Caco-2 (cell line): ENCODE results near the gene KIAA0513. TPM values are rescaled to one million over a fixed set of nuclear protein-coding genes. Genes with fewer than 3 reads are reported as not detected.

Experiments used
- BruUV-seq: library from RNA; stranded (reverse); fragments of 400-500 nt; replicated peaks from 2 replicates; lab custom pipeline; 2021; lab: Mats Ljungman, UMichigan
- CTCF ChIA-PET: fragments of 300-600 bp; sonication (Branson Sonifier 250); formaldehyde crosslinking; loops from one replicate; lab custom pipeline; 2022; ENCODE audit warnings: antibody characterized with exemption; lab: Charles Lee
- POLR2A ChIA-PET: fragments of 300-600 bp; sonication (Branson Sonifier 250); formaldehyde crosslinking; loops from one replicate; lab custom pipeline; 2022; ENCODE audit warnings: antibody characterized with exemption; lab: Charles Lee
- DNase-seq, 2 experiments: peaks; one replicate each; pipeline versions ENCODE4 v3.0.0 to v3.0.0-alpha.2; 2020 to 2022
- H3K27me3 ChIP-seq: replicated peaks from 2 replicates; pipeline ENCODE4 v1.6.0; 2011; ENCODE audit warnings: low read length; ENCODE audit not compliant: control insufficient read depth, insufficient read depth
- H3K36me3 ChIP-seq: 2 replicates; pipeline ENCODE4 v1.5.1; 2011; ENCODE audit warnings: low read length; ENCODE audit not compliant: control insufficient read depth, insufficient read depth
- H3K4me1 ChIP-seq: fragments of 250-450 bp; sonication (Bioruptor Pico); 2 replicates; pipeline ENCODE4 v1.5.1; 2020; ENCODE audit warnings: mild to moderate bottlenecking
- H3K4me3 ChIP-seq: 2 replicates; pipeline ENCODE4 v1.5.1; 2011; ENCODE audit warnings: low read depth, mild to moderate bottlenecking, control low read depth, low read length
- H3K9me3 ChIP-seq: fragments of 250-450 bp; sonication (Bioruptor Pico); 2 replicates; pipeline ENCODE4 v1.5.1; 2020; ENCODE audit warnings: mild to moderate bottlenecking, moderate library complexity
- H3K27ac Mint-ChIP-seq: one replicate; pipeline ENCODE4 v1.8.0; 2022; ENCODE audit warnings: mixed read lengths; ENCODE audit not compliant: unreplicated experiment
- H3K27me3 Mint-ChIP-seq: one replicate; pipeline ENCODE4 v1.8.0; 2022; ENCODE audit warnings: mixed read lengths; ENCODE audit not compliant: insufficient read depth, unreplicated experiment
- H3K36me3 Mint-ChIP-seq: one replicate; pipeline ENCODE4 v1.8.0; 2022; ENCODE audit warnings: mild to moderate bottlenecking, mixed read lengths; ENCODE audit not compliant: insufficient read depth, unreplicated experiment
- H3K4me1 Mint-ChIP-seq: one replicate; pipeline ENCODE4 v1.8.0; 2022; ENCODE audit warnings: low read depth, mixed read lengths; ENCODE audit not compliant: unreplicated experiment
- H3K4me3 Mint-ChIP-seq: one replicate; pipeline ENCODE4 v1.8.0; 2022; ENCODE audit warnings: mild to moderate bottlenecking, moderate library complexity, mixed read lengths; ENCODE audit not compliant: unreplicated experiment
- H3K9me3 Mint-ChIP-seq: one replicate; pipeline ENCODE4 v1.8.0; 2022; ENCODE audit warnings: mixed read lengths; ENCODE audit not compliant: unreplicated experiment
- intact Hi-C: fragments of 100-400 bp; cut with micrococcal nuclease; formaldehyde crosslinking; loops from one replicate; pipeline ENCODE4 v1.10.0; 2022; ENCODE audit not compliant: unreplicated experiment
- total RNA-seq: library from RNA; stranded (reverse); gene quantifications from 2 replicates; pipeline ENCODE4 v1.2.3, GENCODE V29; 2022
- TF ChIP-seq, protein P1 (sequence below), 2 experiments: fragments of 200-600 bp in 1 of 2; IDR thresholded peaks; 1 replicate in 1 of 2; 2 replicates in 1 of 2; pipeline versions ENCODE4 v1.5.1 to v1.8.0; 2011 to 2022; ENCODE audit warnings: antibody characterized with exemption in 1 of 2, control low read depth in 1 of 2, inconsistent platforms in 1 of 2, low read depth in 1 of 2, low read length in 1 of 2, mild to moderate bottlenecking in 1 of 2, moderate library complexity in 1 of 2; ENCODE audit not compliant: insufficient read depth in 1 of 2, severe bottlenecking in 1 of 2, unreplicated experiment in 1 of 2

Gene KIAA0513
- total RNA-seq, 1 experiment from 2014 or later = 7.9 TPM

DNA sequence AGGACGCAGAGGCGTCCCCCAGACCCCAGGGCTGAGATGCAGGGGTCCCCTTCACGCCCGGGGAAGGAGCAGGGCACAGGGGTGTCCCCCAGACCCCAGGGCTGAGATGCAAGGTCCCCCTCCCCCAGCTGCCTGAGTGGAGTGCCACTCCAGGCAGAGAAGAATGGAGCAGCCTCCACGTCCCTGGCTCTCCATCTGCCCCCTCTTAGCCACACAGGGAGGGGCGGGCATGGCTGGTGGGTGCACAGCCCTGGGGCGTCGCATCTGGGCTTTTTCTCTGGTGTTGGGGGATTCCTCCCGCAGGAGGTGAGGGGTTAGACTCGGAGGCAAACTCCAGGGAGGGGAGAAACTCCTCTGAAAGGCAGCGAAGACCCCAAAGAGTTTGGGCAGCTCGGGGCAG lies 67.2 kb downstream of the KIAA0513 start:
- TF ChIP-seq, protein P1, sequence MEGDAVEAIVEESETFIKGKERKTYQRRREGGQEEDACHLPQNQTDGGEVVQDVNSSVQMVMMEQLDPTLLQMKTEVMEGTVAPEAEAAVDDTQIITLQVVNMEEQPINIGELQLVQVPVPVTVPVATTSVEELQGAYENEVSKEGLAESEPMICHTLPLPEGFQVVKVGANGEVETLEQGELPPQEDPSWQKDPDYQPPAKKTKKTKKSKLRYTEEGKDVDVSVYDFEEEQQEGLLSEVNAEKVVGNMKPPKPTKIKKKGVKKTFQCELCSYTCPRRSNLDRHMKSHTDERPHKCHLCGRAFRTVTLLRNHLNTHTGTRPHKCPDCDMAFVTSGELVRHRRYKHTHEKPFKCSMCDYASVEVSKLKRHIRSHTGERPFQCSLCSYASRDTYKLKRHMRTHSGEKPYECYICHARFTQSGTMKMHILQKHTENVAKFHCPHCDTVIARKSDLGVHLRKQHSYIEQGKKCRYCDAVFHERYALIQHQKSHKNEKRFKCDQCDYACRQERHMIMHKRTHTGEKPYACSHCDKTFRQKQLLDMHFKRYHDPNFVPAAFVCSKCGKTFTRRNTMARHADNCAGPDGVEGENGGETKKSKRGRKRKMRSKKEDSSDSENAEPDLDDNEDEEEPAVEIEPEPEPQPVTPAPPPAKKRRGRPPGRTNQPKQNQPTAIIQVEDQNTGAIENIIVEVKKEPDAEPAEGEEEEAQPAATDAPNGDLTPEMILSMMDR (IDR thresholded peaks at IDR 0.05; ENCODE audit: insufficient read depth in 1 of 2, low read depth in 1 of 2, low read length in 1 of 2, severe bottlenecking in 1 of 2, unreplicated experiment in 1 of 2) = no peak
- Histone ChIP-seq H3K36me3 (no peaks in the 10 kb centered on the region), H3K4me3 (no peak overlapping the region), H3K27me3 (no peaks in the 10 kb centered on the region), H3K9me3 (no peaks in the 10 kb centered on the region), H3K4me1 (no peaks in the 10 kb centered on the region)
- H3K27me3 Mint-ChIP-seq = peaks cover 3% of the 10 kb centered on the region
- H3K27ac Mint-ChIP-seq = no peak overlapping the region
- H3K4me1 Mint-ChIP-seq = no peaks in the 10 kb centered on the region
- DNase-seq = no peak
- intact Hi-C loops = no loop called here
- H3K36me3 Mint-ChIP-seq = no peaks in the 10 kb centered on the region
- no peaks in the 10 kb centered on the region for H3K9me3 Mint-ChIP-seq
- BruUV-seq = no TSS peak
- no peak overlapping the region for H3K4me3 Mint-ChIP-seq
- POLR2A ChIA-PET = no interaction called here
- CTCF ChIA-PET = interaction anchor here (0.7 to 1.9 kb wide), 3 partner anchors 8 to 354 kb away, joined by 5 to 8 read pairs (median 6); no protein-coding TSS in a partner anchor

DNA sequence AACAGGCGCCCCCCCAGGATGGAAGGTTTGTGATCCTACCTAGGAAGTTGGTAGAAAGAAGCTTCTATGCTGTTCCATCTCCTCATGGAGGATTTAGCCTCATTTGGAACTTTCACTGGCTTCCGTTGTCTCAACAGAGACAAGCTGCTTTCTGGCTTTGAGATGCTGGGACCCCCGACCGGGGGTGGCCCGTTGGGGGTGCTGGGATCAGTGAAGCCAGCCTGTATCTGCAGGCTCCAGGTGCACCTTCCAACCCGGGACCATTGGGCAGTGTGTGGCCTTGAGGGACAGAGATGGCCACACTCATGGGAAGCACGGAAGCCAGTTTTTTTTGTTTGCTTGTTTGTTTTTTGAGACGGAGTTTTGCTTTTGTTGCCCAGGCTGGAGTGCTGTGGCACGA lies 69.3 kb downstream of the KIAA0513 start:
- intact Hi-C loops = no loop called here
- POLR2A ChIA-PET = no interaction called here

DNA sequence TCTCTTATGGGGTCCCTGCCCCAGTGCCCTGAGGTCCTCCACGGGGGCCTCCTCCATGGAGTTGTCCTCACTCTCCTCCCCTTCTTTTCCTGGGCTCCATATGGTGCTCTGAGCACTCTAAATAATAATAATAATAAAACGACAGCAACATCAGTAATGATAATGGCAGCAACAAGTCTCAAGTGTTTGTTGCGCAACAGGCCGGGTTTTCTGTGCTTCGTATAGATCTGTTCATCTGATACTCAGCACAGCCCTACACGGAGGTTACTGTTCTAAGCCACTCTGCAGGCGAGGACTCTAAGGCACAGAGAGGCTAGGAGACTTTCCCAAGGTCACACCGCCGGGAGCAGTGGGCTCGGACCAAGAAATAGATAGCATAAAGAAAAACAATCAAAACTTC lies 71.0 kb downstream of the KIAA0513 start:
- ChIA-PET POLR2A (no interaction called here), CTCF (no interaction called here)
- no peaks in the 10 kb centered on the region for H3K27me3 ChIP-seq
- H3K4me3 ChIP-seq = no peak overlapping the region
- no TSS peak for BruUV-seq
- H3K4me1 ChIP-seq = no peaks in the 10 kb centered on the region
- no peak overlapping the region for H3K4me3 Mint-ChIP-seq
- H3K9me3 Mint-ChIP-seq = no peaks in the 10 kb centered on the region
- TF ChIP-seq, protein P1 (IDR thresholded peaks at IDR 0.05; ENCODE audit: insufficient read depth in 1 of 2, low read depth in 1 of 2, low read length in 1 of 2, severe bottlenecking in 1 of 2, unreplicated experiment in 1 of 2) = no peak
- H3K36me3 ChIP-seq = no peaks in the 10 kb centered on the region
- no peaks in the 10 kb centered on the region for H3K36me3 Mint-ChIP-seq
- H3K4me1 Mint-ChIP-seq = no peaks in the 10 kb centered on the region
- peaks cover 3% of the 10 kb centered on the region for H3K27me3 Mint-ChIP-seq
- H3K27ac Mint-ChIP-seq = no peak overlapping the region
- intact Hi-C loops = no loop called here
- no peak for DNase-seq
- H3K9me3 ChIP-seq = no peaks in the 10 kb centered on the region

More for the DNA sequence above, 69.3 kb downstream of the KIAA0513 start:
- CTCF ChIA-PET = no interaction called here
- Mint-ChIP-seq H3K9me3 (no peaks in the 10 kb centered on the region), H3K4me3 (no peak overlapping the region), H3K27me3 (peaks cover 3% of the 10 kb centered on the region), H3K4me1 (no peaks in the 10 kb centered on the region), H3K27ac (no peak overlapping the region), H3K36me3 (no peaks in the 10 kb centered on the region)
- Histone ChIP-seq H3K27me3 (no peaks in the 10 kb centered on the region), H3K4me1 (no peaks in the 10 kb centered on the region), H3K36me3 (no peaks in the 10 kb centered on the region), H3K4me3 (no peak overlapping the region), H3K9me3 (no peaks in the 10 kb centered on the region)
- BruUV-seq = no TSS peak
- DNase-seq = no peak
- TF ChIP-seq, protein P1 (IDR thresholded peaks at IDR 0.05; ENCODE audit: insufficient read depth in 1 of 2, low read depth in 1 of 2, low read length in 1 of 2, severe bottlenecking in 1 of 2, unreplicated experiment in 1 of 2) = no peak
